Psoas muscle (tissue), 8 donors: ENCODE measurements around the gene MYNN. TPM values are rescaled to one million over a fixed set of nuclear protein-coding genes. Genes with fewer than 3 reads are reported as not detected.

ENCODE experiments used
- ATAC-seq, 4 donors: fragments of 200-7000 bp; cut with Tn5 transposase; one replicate each; pipeline ENCODE4 v1.9.1; 2020; ENCODE audit warnings: moderate library complexity in 3 of 4, mild to moderate bottlenecking in 2 of 4
- DNase-seq, 2 donors: peaks; one replicate each; pipeline ENCODE4 v3.0.0-alpha.2; 2020
- H3K27ac ChIP-seq: fragments of 200-600 bp; one replicate; pipeline ENCODE4 v1.8.0; 2022
- H3K27me3 ChIP-seq, 3 donors: fragments of 200-600 bp in 1 of 3; one replicate each; pipeline versions ENCODE4 v1.6.1 to v1.8.0; 2013 to 2022; ENCODE audit warnings: low read length in 2 of 3, mild to moderate bottlenecking in 2 of 3, moderate library complexity in 1 of 3; ENCODE audit not compliant: insufficient read depth in 3 of 3
- H3K36me3 ChIP-seq, 2 donors: fragments of 200-600 bp in 1 of 2; one replicate each; pipeline versions ENCODE4 v1.6.1 to v1.8.0; 2013 to 2022; ENCODE audit warnings: low read depth in 1 of 2, mild to moderate bottlenecking in 1 of 2, moderate library complexity in 1 of 2; ENCODE audit not compliant: insufficient read depth in 1 of 2
- H3K4me1 ChIP-seq: fragments of 200-600 bp; one replicate; pipeline ENCODE4 v1.8.0; 2022
- H3K4me3 ChIP-seq: fragments of 200-600 bp; one replicate; pipeline ENCODE4 v1.8.0; 2022; ENCODE audit warnings: mild to moderate bottlenecking
- H3K9me3 ChIP-seq: fragments of 200-600 bp; one replicate; pipeline ENCODE4 v1.8.0; 2022
- CTCF ChIP-seq: fragments of 200-600 bp; IDR thresholded peaks from one replicate; pipeline ENCODE4 v1.8.0; 2022; ENCODE audit warnings: antibody characterized with exemption
- WGBS, 3 donors: extraction: QIAGEN DNeasy Blood & Tissue Kit; methylation state at CpG; one replicate each; pipeline versions ENCODE4 v1.1.6 to v1.1.7; 2013; 5-methylcytosine and 5-hydroxymethylcytosine counted together
- intact Hi-C, 2 donors: fragments of 100-400 bp; cut with DNase I; formaldehyde crosslinking; loops; one replicate each; pipeline versions ENCODE4 v1.11.0 to v1.14.2; 2022
- polyA plus RNA-seq, 3 donors: library from polyadenylated mRNA; stranded (reverse); fragments of 200-250 nt; gene quantifications; one replicate each; pipeline ENCODE4 v1.2.3, GENCODE V29; 2013
- total RNA-seq, 4 donors: library from RNA; stranded (reverse); fragmentation: NEBNext Ultra II Directional in 2 of 4; extraction: Animal tissue kit (Norgen Biotek cat#: 25700) in 2 of 4; gene quantifications; one replicate each; pipeline versions ENCODE4 v1.2.1 to v1.2.4, GENCODE V29; 2021 to 2023
- donor health status: healthy with polysubstance abuse.
- donor health status: DM: no; HTN: no; CAD: no; lungs with moderate emphysema.
- donor health status: Bipolar disorder and iron deficiency.
- donor health status: healthy.
- donor health status: DM: yes; HTN: yes; CAD: no.
- donor health status: DM: no; HTN: no; CAD: no.
- donor health status: DM: no; HTN: no; CAD: no.
- donor health status: DM: yes; HTN: yes; CAD: no.

MYNN gene
- total and polyA plus RNA-seq, 7 donors = 10.1 to 16.8 (median 15.5) TPM

GRCh38 chr3:169755488-169755887, 17.7 kb upstream of the MYNN start:
- no peaks in the 10 kb centered on the region for H3K36me3 ChIP-seq
- DNase-seq = no peak
- whole genome bisulfite sequencing, 3 donors = 76 to 82% (median 81%) methylated on average over 2 of the region's 2 CpGs
- intact Hi-C loops = no loop called here
- H3K9me3 ChIP-seq = no peaks in the 10 kb centered on the region
- no peak overlapping the region for H3K27ac ChIP-seq
- no peak overlapping the region for H3K4me3 ChIP-seq
- ATAC-seq = no peak
- H3K27me3 ChIP-seq = peaks cover 0 to 27% (median 11%) of the 10 kb centered on the region in 3 donors
- no peak for TF ChIP-seq CTCF
- H3K4me1 ChIP-seq = no peaks in the 10 kb centered on the region

GRCh38 chr3:169758359-169758994, 14.7 kb upstream of the MYNN start:
- Histone ChIP-seq H3K4me1 (no peaks in the 10 kb centered on the region), H3K36me3 (no peaks in the 10 kb centered on the region), H3K27ac (no peak overlapping the region), H3K4me3 (no peak overlapping the region), H3K27me3 (peaks cover 0 to 10% (median 8%) of the 10 kb centered on the region in 3 donors), H3K9me3 (peaks cover 6% of the 10 kb centered on the region)
- intact Hi-C loops = no loop called here
- no peak for TF ChIP-seq CTCF
- DNase-seq = no peak
- no peak for ATAC-seq
- 74% methylated on average over 5 of the region's 5 CpGs for WGBS, 3 donors

- ATAC-seq = no peak
- no peak for TF ChIP-seq CTCF
Observed at GRCh38 chr3:169759256-169759655, 13.9 kb upstream of the MYNN start.

GRCh38 chr3:169760479-169760878, 12.7 kb upstream of the MYNN start:
- Histone ChIP-seq H3K4me1 (no peaks in the 10 kb centered on the region), H3K36me3 (no peaks in the 10 kb centered on the region), H3K4me3 (no peak overlapping the region), H3K27me3 (peaks cover 0 to 4% (median 0%) of the 10 kb centered on the region in 3 donors), H3K27ac (no peak overlapping the region), H3K9me3 (peaks cover 8% of the 10 kb centered on the region)
- DNase-seq = no peak
- no peak for TF ChIP-seq CTCF
- WGBS, 3 donors = 65 to 73% (median 70%) methylated on average over 4 of the region's 4 CpGs
- intact Hi-C loops = loop anchor here in 1 of 2 donors (10.0 kb wide), 1 partner anchor 594 kb away; the partner anchor contains the start of gene SKIL
- ATAC-seq = no peak

More at GRCh38 chr3:169759256-169759655, 13.9 kb upstream of the MYNN start:
- no peak overlapping the region for H3K27ac ChIP-seq
- peaks cover 8% of the 10 kb centered on the region for H3K9me3 ChIP-seq
- intact Hi-C loops = no loop called here
- peaks cover 0 to 8% (median 8%) of the 10 kb centered on the region in 3 donors for H3K27me3 ChIP-seq
- no peak for DNase-seq
- WGBS, 3 donors = 86 to 93% (median 87%) methylated on average over 2 of the region's 2 CpGs
- H3K4me1 ChIP-seq = no peaks in the 10 kb centered on the region
- no peaks in the 10 kb centered on the region for H3K36me3 ChIP-seq
- no peak overlapping the region for H3K4me3 ChIP-seq
